ENCODE results near the gene PPM1N. TPM values are rescaled to one million over a fixed set of nuclear protein-coding genes. Genes with fewer than 3 reads are reported as not detected.
A peak's percentile ranks its signal among the peaks of the same experiment; 100 is the strongest.

PPM1N gene
- total and polyA plus RNA-seq, 2 of the 13 experiments (the other 11 are each of a cell fraction or from before 2014, with no cell fraction given), result 0.31 to 1.8 TPM

GRCh38 chr19:45518469-45518826, 20.2 kb downstream of the PPM1N start:
- H3K27me3 ChIP-seq (ENCODE audit: control insufficient read depth in 1 of 2, insufficient read depth in 2 of 2, low read length in 2 of 2), result no peaks in the 10 kb centered on the region
- peaks cover 50% of the 10 kb centered on the region for H3K4me1 ChIP-seq (ENCODE audit: insufficient read depth, low read length)
- ATAC-seq, result no peak
- no peak for DNase-seq (ENCODE audit: low spot score)
- H2AFZ ChIP-seq (ENCODE audit: low read length), result no peak overlapping the region
- no peak overlapping the region for H3K9ac ChIP-seq (ENCODE audit: insufficient read depth, low read depth, low read length)
- intact Hi-C loops (cut with micrococcal nuclease; ENCODE audit: unreplicated experiment), result no loop called here
- H3K79me2 ChIP-seq (ENCODE audit: insufficient read depth, low read length), result peaks cover 15% of the 10 kb centered on the region
- no peak overlapping the region for H3K4me3 ChIP-seq (replicated peaks in 1 of 3; ENCODE audit: insufficient read depth in 1 of 3, low read depth in 2 of 3, low read length in 3 of 3)
- ChIA-PET POLR2A (no interaction called here), CTCF (ENCODE audit: low intra/inter-chr PET ratio, low total read pairs) (no interaction called here)
- BruUV-seq (replicated peaks), result no TSS peak
- peak overlapping the region; percentile 43 for H3K27ac ChIP-seq (ENCODE audit: extremely low read length, insufficient read depth, low read length)
- in situ Hi-C loops (cut with HindIII; ENCODE audit: extremely low pct_ligation_motif_present, low pct_unique_long_range_greater_than_20kb), result no loop called here
- H3K4me2 ChIP-seq (ENCODE audit: low read depth, low read length), result peak overlapping the region; percentile 18; the same call in 1 of the 2 replicates
- H4K20me1 ChIP-seq (ENCODE audit: insufficient read depth, low read length), result peaks cover 5% of the 10 kb centered on the region
- FAIRE-seq, result peak; percentile 52
- no peaks in the 10 kb centered on the region for H3K9me3 ChIP-seq (ENCODE audit: low read length)
- H3K36me3 ChIP-seq (replicated peaks in 1 of 2; ENCODE audit: control insufficient read depth in 1 of 2, insufficient read depth in 2 of 2, low read length in 2 of 2), result peaks cover 22 to 41% of the 10 kb centered on the region in 2 experiments; a peak in 4 of 5 replicates
- WGBS (ENCODE audit: low lambda C conversion rate), result 38% methylated on average over 7 of the region's 7 CpGs
- TF ChIP-seq ZNF362 (CRISPR knock-in tag; IDR thresholded peaks at IDR 0.05; ENCODE audit: borderline replicate concordance) (peak; percentile 80; the same call in 1 of the 2 replicates), ZNF121 (CRISPR knock-in tag; IDR thresholded peaks at IDR 0.05) (peak; percentile 95), IRF1 (CRISPR knock-in tag; IDR thresholded peaks at IDR 0.05; ENCODE audit: low read depth) (no peak), ZNF430 (CRISPR knock-in tag; IDR thresholded peaks at IDR 0.05) (no peak), MED8 (CRISPR knock-in tag; IDR thresholded peaks at IDR 0.05; ENCODE audit: insufficient replicate concordance) (no peak), ZNF3 (CRISPR knock-in tag; IDR thresholded peaks at IDR 0.05) (no peak), PREB (CRISPR knock-in tag; IDR thresholded peaks at IDR 0.05) (no peak), ZNF256 (CRISPR knock-in tag; conservative IDR thresholded peaks at IDR 0.05) (no peak), NR2F2 (IDR thresholded peaks at IDR 0.05; ENCODE audit: borderline replicate concordance, low read depth) (no peak), RCOR2 (CRISPR knock-in tag; IDR thresholded peaks at IDR 0.05) (0 out of 2 replicates have a peak, but pooled peaks have one; percentile 28), ZNF83 (CRISPR knock-in tag; IDR thresholded peaks at IDR 0.05; ENCODE audit: borderline replicate concordance) (no peak), ELF3 (CRISPR knock-in tag; IDR thresholded peaks at IDR 0.05) (no peak), CSRNP1 (CRISPR knock-in tag; IDR thresholded peaks at IDR 0.05) (no peak), ARID5B (CRISPR knock-in tag; IDR thresholded peaks at IDR 0.05) (no peak)
